Neural progenitor cell (in vitro differentiated cells): ENCODE measurements around the gene IL16.

Experiments used
- CTCF ChIP-seq: fragments of 200-600 bp; sonication (generic); IDR thresholded peaks from 2 replicates; pipeline ENCODE4 v1.5.1; 2017; ENCODE audit warnings: antibody characterized with exemption, mild to moderate bottlenecking
- EZH2 ChIP-seq: fragments of 200-600 bp; sonication (generic); IDR thresholded peaks from 2 replicates; pipeline ENCODE4 v1.6.1; 2017; ENCODE audit warnings: antibody characterized with exemption, mild to moderate bottlenecking, moderate library complexity

- TF ChIP-seq CTCF (no peak), EZH2 (no peak)
Observed at GRCh38 chr15:81253846-81254245, 57.2 kb downstream of the IL16 start.
